ENCODE data around the gene MS4A1. TPM values are rescaled to one million over a fixed set of nuclear protein-coding genes. Genes with fewer than 3 reads are reported as not detected.
"Not testable (repeated sequence)": the region's sequence is repeated elsewhere in the genome, so short reads cannot be mapped to it uniquely, and the experiment has no call there.

Gene MS4A1
- total RNA-seq, 2 experiments from 2014 or later = 488 to 603 TPM

- Histone ChIP-seq H4K20me1 (ENCODE audit: insufficient read depth, low read length) (no peaks in the 10 kb centered on the region), H3K4me3 (ENCODE audit: low read depth, low read length, poor library complexity, severe bottlenecking) (no peak overlapping the region), H3K9me2 (ENCODE audit: insufficient read depth, low read length) (no peaks in the 10 kb centered on the region), H3K9me3 (ENCODE audit: low read length) (peaks cover 3% of the 10 kb centered on the region; the same call in 1 of the 2 replicates), H3K79me2 (ENCODE audit: insufficient read depth, low read depth, low read length) (no peaks in the 10 kb centered on the region), H3K27ac (ENCODE audit: low read depth, low read length, poor library complexity, severe bottlenecking) (no peak overlapping the region), H3K36me3 (ENCODE audit: insufficient read depth, low read length) (peaks cover 5% of the 10 kb centered on the region; the same call in 1 of the 2 replicates), H3K4me2 (ENCODE audit: low read length) (no peak overlapping the region), H3K4me1 (ENCODE audit: insufficient read depth, low read length, poor library complexity, severe bottlenecking) (peaks cover 53% of the 10 kb centered on the region), H2AFZ (ENCODE audit: low read length) (no peak overlapping the region)
- ChIA-PET CTCF (ENCODE audit: unreplicated experiment) (no interaction called here), POLR2A (interaction anchor here (0.7 to 1.2 kb wide), 2 partner anchors 9 to 723 kb away, joined by 3 to 7 read pairs; no protein-coding TSS in a partner anchor)
- TF ChIP-seq EZH2phosphoT487 (IDR thresholded peaks at IDR 0.05; ENCODE audit: borderline replicate concordance, low read depth, low read length) = no peak
- TF ChIP-seq CTCF (conservative IDR thresholded peaks at IDR 0.05; ENCODE audit: low read length) = no peak
- BruUV-seq (replicated peaks) = no TSS peak
- DNase-seq (ENCODE audit: low spot score) = no peak
- intact Hi-C loops (cut with micrococcal nuclease; ENCODE audit: unreplicated experiment) = loop anchor here (2.0 kb wide), 1 partner anchor 71 kb away; no protein-coding TSS in a partner anchor
Measured at GRCh38 chr11:60447846-60448245, 7.8 kb upstream of the MS4A1 start.

DNA sequence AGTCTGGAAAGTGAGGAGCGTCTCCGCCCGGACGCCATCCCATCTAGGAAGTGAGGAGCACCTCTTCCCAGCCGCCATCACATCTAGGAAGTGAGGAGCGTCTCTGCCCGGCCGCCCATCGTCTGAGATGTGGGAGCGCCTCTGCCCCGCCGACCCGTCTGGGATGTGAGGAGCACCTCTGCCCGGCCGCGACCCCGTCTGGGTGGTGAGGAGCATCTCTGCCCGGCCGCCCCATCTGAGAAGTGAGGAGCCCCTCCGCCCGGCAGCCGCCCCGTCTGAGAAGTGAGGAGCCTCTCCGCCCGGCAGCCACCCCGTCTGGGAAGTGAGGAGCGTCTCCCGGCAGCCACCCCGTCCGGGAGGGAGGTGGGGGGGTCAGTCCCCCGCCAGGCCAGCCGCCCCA, 4.5 kb upstream of the MS4A1 start:
- DNase-seq (ENCODE audit: low spot score) = not testable (repeated sequence)

DNA sequence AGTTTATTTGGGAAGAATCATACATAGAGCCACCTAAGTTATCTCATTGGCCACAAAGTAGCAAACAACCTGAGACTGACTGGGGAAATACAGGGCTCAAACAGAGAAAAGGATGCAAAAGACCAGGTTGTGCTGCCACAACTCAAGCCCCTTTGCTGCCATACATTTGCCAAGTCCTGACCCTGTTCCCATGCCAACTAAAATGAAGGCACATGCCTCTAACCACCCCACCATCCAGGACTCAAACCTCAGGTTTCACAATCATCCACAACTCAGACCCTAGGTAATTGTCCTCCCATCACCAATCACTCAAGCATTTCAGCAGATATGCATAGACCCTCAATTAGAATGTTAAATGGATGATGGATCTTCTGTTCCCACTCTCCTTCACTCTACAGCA, 1.4 kb upstream of the MS4A1 start:
- H3K4me2 ChIP-seq (ENCODE audit: low read length) = peak overlapping the region; percentile 78
- no TSS peak for BruUV-seq (replicated peaks)
- no peak for TF ChIP-seq CTCF (conservative IDR thresholded peaks at IDR 0.05; ENCODE audit: low read length)
- no peak for TF ChIP-seq EZH2phosphoT487 (IDR thresholded peaks at IDR 0.05; ENCODE audit: borderline replicate concordance, low read depth, low read length)
- peaks cover 42% of the 10 kb centered on the region for H3K36me3 ChIP-seq (ENCODE audit: insufficient read depth, low read length)
- POLR2A ChIA-PET = interaction anchor here (0.6 to 7.5 kb wide), 5 partner anchors 24 to 94 kb away, joined by 3 to 123 read pairs (median 30); partner anchors contain the start of gene MS4A7
- CTCF ChIA-PET (ENCODE audit: unreplicated experiment) = no interaction called here
- intact Hi-C loops (cut with micrococcal nuclease; ENCODE audit: unreplicated experiment) = loop anchor here (2.0 kb wide), 1 partner anchor 1181 kb away; no protein-coding TSS in a partner anchor
- H4K20me1 ChIP-seq (ENCODE audit: insufficient read depth, low read length) = peaks cover 14% of the 10 kb centered on the region
- H3K4me1 ChIP-seq (ENCODE audit: insufficient read depth, low read length, poor library complexity, severe bottlenecking) = peaks cover 36% of the 10 kb centered on the region
- peak overlapping the region; percentile 100 for H3K27ac ChIP-seq (ENCODE audit: low read depth, low read length, poor library complexity, severe bottlenecking)
- H3K9me3 ChIP-seq (ENCODE audit: low read length) = peaks cover 12% of the 10 kb centered on the region; the same call in 1 of the 2 replicates
- H3K4me3 ChIP-seq (ENCODE audit: low read depth, low read length, poor library complexity, severe bottlenecking) = peak overlapping the region; percentile 50
- H2AFZ ChIP-seq (ENCODE audit: low read length) = peak overlapping the region; percentile 72
- H3K79me2 ChIP-seq (ENCODE audit: insufficient read depth, low read depth, low read length) = peaks cover 36% of the 10 kb centered on the region
- DNase-seq (ENCODE audit: low spot score) = peak; percentile 28
- H3K9me2 ChIP-seq (ENCODE audit: insufficient read depth, low read length) = no peaks in the 10 kb centered on the region

More for the DNA sequence above, 4.5 kb upstream of the MS4A1 start:
- CTCF ChIA-PET (ENCODE audit: unreplicated experiment); H3K9me2 ChIP-seq (ENCODE audit: insufficient read depth, low read length); intact Hi-C loops (cut with micrococcal nuclease; ENCODE audit: unreplicated experiment); H3K79me2 ChIP-seq (ENCODE audit: insufficient read depth, low read depth, low read length); POLR2A ChIA-PET; H4K20me1 ChIP-seq (ENCODE audit: insufficient read depth, low read length); H3K4me3 ChIP-seq (ENCODE audit: low read depth, low read length, poor library complexity, severe bottlenecking); H2AFZ ChIP-seq (ENCODE audit: low read length); H3K27ac ChIP-seq (ENCODE audit: low read depth, low read length, poor library complexity, severe bottlenecking); BruUV-seq (replicated peaks); H3K4me2 ChIP-seq (ENCODE audit: low read length): not testable (repeated sequence)
- H3K36me3 ChIP-seq (ENCODE audit: insufficient read depth, low read length) = peaks cover 12% of the 10 kb centered on the region
- H3K9me3 ChIP-seq (ENCODE audit: low read length) = peaks cover 12% of the 10 kb centered on the region; the same call in 1 of the 2 replicates
- peaks cover 56% of the 10 kb centered on the region for H3K4me1 ChIP-seq (ENCODE audit: insufficient read depth, low read length, poor library complexity, severe bottlenecking)
